H1 (cell line): ENCODE measurements around the gene GIGYF2. TPM values are rescaled to one million over a fixed set of nuclear protein-coding genes. Genes with fewer than 3 reads are reported as not detected.

ENCODE experiments used
- ATF3 ChIP-seq: IDR thresholded peaks from 2 replicates; pipeline ENCODE4 v1.6.1; 2011; ENCODE audit warnings: low read depth, mild to moderate bottlenecking, low read length; ENCODE audit not compliant: insufficient read depth
- CTCF ChIP-seq, 3 experiments: IDR thresholded peaks; 1 replicate in 2 of 3; 2 replicates in 1 of 3; pipeline versions ENCODE4 v1.5.1 to v1.6.1; 2011; ENCODE audit warnings: low read length in 3 of 3, mild to moderate bottlenecking in 3 of 3, inconsistent platforms in 2 of 3, low read depth in 1 of 3, moderate library complexity in 1 of 3; ENCODE audit not compliant: insufficient read depth in 1 of 3; ENCODE audit errors: control extremely low read depth in 1 of 3
- KDM5A ChIP-seq: fragments of 200-600 bp; IDR thresholded peaks from 2 replicates; pipeline ENCODE4 v1.7.1; 2012; ENCODE audit warnings: mild to moderate bottlenecking, low read length, inconsistent platforms, mixed read lengths
- RFX5 ChIP-seq: IDR thresholded peaks from 2 replicates; pipeline ENCODE4 v1.6.1; 2011; ENCODE audit warnings: low read depth, low read length, improper control_type of control experiment, borderline replicate concordance
- SP4 ChIP-seq: IDR thresholded peaks from 2 replicates; pipeline ENCODE4 v1.6.1; 2012; ENCODE audit warnings: low read length, inconsistent platforms
- polyA plus RNA-seq, 7 experiments: library from polyadenylated mRNA; depleted of rRNA in 3 of 7; stranded (reverse) in 5 of 7; unstranded in 2 of 7; fragments of >200 nt in 5 of 7; fragments of 200-250 nt in 2 of 7; gene quantifications; 1 replicate in 5 of 7; 2 replicates in 1 of 7; 4 replicates in 1 of 7; pipeline versions ENCODE4 v1.2.1 to v1.2.3, GENCODE V29; 2011 to 2013; ENCODE audit warnings: missing spikeins in 2 of 7, mixed read lengths in 2 of 7
- total RNA-seq: library from RNA; stranded (reverse); fragmentation: NEBNext Ultra II Directional; extraction: Animal tissue kit (Norgen Biotek cat#: 25700); gene quantifications from 2 replicates; pipeline ENCODE4 v1.2.1, GENCODE V29; 2021
- TF ChIP-seq, protein P1 (sequence below): fragments of 300-600 bp; sonication (generic); IDR thresholded peaks from 2 replicates; pipeline ENCODE4 v1.7.1; 2012; ENCODE audit warnings: low read length, moderate library complexity, mild to moderate bottlenecking, inconsistent platforms; ENCODE audit not compliant: insufficient replicate concordance

Gene GIGYF2
- total and polyA plus RNA-seq, 2 of the 8 experiments (the other 6 are each of a cell fraction or from before 2014, with no cell fraction given), result 22.3 to 62.0 TPM

DNA sequence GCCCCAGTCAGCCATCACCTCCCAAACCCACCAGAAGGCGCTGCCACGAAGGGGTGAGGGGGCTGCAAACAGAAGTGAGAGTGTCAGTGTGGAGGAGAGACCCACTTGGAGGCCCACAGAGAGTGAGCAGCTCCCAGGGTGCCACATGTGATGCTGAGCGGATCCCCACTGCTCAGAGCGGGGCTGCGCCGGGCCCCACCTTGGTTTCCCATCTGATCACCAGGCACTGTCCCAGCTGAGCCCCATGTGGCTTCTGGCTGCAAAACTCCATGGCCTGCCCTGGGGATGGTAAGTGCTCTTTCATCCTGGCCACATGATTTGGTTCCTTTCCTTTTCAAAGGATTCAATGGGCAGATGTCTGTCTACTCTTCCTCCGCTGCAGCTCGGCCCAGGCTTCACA, 196.7 kb downstream of the GIGYF2 start (continued):
- TF ChIP-seq, protein P1, sequence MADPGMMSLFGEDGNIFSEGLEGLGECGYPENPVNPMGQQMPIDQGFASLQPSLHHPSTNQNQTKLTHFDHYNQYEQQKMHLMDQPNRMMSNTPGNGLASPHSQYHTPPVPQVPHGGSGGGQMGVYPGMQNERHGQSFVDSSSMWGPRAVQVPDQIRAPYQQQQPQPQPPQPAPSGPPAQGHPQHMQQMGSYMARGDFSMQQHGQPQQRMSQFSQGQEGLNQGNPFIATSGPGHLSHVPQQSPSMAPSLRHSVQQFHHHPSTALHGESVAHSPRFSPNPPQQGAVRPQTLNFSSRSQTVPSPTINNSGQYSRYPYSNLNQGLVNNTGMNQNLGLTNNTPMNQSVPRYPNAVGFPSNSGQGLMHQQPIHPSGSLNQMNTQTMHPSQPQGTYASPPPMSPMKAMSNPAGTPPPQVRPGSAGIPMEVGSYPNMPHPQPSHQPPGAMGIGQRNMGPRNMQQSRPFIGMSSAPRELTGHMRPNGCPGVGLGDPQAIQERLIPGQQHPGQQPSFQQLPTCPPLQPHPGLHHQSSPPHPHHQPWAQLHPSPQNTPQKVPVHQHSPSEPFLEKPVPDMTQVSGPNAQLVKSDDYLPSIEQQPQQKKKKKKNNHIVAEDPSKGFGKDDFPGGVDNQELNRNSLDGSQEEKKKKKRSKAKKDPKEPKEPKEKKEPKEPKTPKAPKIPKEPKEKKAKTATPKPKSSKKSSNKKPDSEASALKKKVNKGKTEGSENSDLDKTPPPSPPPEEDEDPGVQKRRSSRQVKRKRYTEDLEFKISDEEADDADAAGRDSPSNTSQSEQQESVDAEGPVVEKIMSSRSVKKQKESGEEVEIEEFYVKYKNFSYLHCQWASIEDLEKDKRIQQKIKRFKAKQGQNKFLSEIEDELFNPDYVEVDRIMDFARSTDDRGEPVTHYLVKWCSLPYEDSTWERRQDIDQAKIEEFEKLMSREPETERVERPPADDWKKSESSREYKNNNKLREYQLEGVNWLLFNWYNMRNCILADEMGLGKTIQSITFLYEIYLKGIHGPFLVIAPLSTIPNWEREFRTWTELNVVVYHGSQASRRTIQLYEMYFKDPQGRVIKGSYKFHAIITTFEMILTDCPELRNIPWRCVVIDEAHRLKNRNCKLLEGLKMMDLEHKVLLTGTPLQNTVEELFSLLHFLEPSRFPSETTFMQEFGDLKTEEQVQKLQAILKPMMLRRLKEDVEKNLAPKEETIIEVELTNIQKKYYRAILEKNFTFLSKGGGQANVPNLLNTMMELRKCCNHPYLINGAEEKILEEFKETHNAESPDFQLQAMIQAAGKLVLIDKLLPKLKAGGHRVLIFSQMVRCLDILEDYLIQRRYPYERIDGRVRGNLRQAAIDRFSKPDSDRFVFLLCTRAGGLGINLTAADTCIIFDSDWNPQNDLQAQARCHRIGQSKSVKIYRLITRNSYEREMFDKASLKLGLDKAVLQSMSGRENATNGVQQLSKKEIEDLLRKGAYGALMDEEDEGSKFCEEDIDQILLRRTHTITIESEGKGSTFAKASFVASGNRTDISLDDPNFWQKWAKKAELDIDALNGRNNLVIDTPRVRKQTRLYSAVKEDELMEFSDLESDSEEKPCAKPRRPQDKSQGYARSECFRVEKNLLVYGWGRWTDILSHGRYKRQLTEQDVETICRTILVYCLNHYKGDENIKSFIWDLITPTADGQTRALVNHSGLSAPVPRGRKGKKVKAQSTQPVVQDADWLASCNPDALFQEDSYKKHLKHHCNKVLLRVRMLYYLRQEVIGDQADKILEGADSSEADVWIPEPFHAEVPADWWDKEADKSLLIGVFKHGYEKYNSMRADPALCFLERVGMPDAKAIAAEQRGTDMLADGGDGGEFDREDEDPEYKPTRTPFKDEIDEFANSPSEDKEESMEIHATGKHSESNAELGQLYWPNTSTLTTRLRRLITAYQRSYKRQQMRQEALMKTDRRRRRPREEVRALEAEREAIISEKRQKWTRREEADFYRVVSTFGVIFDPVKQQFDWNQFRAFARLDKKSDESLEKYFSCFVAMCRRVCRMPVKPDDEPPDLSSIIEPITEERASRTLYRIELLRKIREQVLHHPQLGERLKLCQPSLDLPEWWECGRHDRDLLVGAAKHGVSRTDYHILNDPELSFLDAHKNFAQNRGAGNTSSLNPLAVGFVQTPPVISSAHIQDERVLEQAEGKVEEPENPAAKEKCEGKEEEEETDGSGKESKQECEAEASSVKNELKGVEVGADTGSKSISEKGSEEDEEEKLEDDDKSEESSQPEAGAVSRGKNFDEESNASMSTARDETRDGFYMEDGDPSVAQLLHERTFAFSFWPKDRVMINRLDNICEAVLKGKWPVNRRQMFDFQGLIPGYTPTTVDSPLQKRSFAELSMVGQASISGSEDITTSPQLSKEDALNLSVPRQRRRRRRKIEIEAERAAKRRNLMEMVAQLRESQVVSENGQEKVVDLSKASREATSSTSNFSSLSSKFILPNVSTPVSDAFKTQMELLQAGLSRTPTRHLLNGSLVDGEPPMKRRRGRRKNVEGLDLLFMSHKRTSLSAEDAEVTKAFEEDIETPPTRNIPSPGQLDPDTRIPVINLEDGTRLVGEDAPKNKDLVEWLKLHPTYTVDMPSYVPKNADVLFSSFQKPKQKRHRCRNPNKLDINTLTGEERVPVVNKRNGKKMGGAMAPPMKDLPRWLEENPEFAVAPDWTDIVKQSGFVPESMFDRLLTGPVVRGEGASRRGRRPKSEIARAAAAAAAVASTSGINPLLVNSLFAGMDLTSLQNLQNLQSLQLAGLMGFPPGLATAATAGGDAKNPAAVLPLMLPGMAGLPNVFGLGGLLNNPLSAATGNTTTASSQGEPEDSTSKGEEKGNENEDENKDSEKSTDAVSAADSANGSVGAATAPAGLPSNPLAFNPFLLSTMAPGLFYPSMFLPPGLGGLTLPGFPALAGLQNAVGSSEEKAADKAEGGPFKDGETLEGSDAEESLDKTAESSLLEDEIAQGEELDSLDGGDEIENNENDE, result no peak
- no peak for TF ChIP-seq SP4
- no peak for TF ChIP-seq KDM5A
- no peak for TF ChIP-seq RFX5
- TF ChIP-seq CTCF (IDR thresholded peaks at IDR 0.05; ENCODE audit: control extremely low read depth in 1 of 3, insufficient read depth in 1 of 3, low read depth in 1 of 3, low read length in 3 of 3), result peak in 2 of 3 experiments; percentile 3 to 8; a peak in 2 of 4 replicates
- TF ChIP-seq ATF3, result no peak
- TF ChIP-seq, all 59 proteins: peak for 1
